Fibroblast of upper back skin (primary cell): ENCODE data around the gene TMEM14B.
"Not testable (repeated sequence)": the region's sequence is repeated elsewhere in the genome, so short reads cannot be mapped to it uniquely, and the experiment has no call there.

ENCODE experiments used
- DNase-seq: peaks from one replicate; pipeline ENCODE4 v3.0.0-alpha.2; 2013

The TMEM14B gene

DNA sequence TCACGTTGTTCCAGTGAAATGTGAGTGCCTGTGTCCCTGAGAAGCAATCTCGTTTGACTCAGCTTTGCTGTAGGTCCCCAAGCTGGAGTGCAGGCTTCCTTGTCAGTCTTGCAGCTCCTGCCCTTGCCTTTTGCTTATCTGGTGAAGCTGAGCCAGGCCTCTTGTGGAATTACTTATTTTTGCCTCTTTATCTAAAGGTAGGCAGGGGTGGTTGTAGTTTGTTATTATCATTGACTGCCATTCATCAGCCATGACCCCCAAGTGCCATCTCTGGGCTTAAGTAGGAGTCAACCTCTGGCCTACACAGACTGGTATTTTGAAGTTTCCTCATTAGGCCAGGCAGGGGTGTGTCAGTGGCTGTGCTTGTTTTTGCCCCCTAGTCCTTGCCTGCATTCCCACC, 2.1 kb downstream of the TMEM14B start:
- DNase-seq = no peak

DNA sequence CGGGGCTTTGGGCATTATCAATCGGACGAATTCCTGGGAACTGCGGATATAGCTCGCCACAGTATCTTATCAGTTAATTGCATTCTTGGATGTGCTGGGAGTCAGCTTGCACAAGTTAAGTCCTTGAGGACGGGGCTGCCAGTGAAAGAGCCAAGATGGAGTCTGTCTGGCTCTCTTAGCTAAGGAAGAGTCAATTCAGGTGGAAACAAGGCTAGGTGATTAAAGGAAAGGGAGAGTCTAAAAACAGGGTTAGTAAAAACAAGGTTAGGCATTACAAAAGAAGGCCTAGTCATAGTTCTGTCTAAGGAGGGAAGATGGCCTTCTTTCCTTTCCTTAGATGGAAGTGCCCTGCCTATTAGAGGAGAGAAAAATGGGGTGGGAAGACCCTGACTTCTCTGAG, 3.0 kb downstream of the TMEM14B start:
- not testable (repeated sequence) for DNase-seq

DNA sequence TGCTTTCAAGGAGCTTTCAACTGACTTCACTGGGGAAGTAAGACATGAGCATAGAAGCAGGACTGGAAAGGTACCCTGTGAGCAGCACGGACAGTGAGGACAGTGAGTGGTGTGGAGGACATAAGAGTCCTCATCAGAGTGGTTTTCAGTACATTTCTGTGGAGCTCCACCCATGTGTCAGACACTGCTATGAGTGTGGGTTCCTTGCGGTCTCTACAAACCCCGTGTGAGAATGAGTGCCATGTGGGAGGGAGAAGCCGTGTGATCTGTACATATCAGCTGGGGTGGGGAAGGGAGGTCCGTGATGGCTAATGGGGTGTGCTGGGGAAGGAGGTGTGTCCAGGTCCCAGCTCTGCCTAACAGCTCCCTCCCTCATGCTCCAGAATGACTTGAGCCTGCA, 4.2 kb downstream of the TMEM14B start:
- not testable (repeated sequence) for DNase-seq

DNA sequence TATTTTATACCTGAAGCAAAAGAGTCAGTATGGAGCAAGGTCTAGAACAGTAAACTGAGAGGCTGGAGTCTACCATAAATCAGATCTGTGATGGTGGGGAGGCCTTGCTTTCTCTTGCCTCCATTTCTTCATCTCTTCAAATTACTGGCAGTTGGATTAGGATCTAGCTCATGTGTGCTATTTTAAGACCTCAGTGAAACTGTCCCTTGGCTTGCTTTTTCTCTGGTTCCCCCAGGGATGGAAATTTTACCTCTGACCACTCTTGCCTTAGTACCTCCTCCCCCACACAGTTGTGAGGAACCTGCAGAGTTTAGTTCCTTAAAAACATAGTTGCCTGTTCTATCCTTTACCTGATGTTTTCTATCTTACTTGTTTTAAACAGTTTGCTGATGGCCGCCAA, 8.5 kb downstream of the TMEM14B start:
- no peak for DNase-seq

DNA sequence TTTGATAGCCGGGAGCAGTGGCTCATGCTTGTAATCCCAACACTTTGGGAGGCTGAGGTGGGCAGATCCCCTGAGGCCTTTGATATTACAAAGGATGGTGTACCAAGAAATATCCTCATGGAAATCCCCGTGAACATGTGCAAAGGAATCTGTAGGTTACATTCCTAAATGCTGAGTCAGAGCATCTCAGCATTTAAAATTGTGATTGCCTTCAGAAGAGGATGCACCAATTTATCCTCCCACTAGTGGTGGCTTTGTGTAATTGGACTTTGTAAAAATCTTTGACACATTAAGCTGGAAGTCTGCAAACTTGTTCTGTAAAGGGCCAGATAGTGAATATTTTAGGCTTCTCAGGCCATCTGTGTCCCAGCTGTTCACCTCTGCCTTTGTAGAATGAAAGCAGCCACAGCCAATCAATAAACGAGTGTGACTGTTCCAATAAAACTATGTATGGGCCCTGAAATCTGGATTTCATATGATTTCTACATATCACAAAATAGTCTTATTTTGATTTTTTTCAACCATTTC, 11.8 kb downstream of the TMEM14B start:
- DNase-seq = peak; percentile 95

DNA sequence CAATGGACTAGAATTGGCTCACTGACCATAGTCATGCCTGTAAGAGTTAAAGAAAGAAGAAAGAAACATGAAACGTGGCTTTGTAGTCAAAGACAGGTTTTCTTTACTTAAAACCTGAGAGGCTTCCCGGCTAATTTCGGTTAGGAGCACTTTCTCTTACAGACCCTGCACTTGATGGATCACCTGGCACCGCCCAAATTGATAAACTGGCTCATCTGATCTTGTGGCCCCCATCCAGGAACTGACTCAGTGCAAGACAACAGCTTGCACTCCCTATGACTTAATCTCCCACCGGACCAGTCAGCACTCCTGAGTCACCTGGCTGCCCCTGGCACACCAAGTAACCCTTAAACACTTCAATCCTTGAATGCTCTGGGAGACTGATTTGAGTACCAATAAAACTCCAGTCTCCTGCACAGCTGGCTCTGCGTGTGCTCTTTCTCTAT, 12.3 kb downstream of the TMEM14B start:
- DNase-seq = peak; percentile 72

DNA sequence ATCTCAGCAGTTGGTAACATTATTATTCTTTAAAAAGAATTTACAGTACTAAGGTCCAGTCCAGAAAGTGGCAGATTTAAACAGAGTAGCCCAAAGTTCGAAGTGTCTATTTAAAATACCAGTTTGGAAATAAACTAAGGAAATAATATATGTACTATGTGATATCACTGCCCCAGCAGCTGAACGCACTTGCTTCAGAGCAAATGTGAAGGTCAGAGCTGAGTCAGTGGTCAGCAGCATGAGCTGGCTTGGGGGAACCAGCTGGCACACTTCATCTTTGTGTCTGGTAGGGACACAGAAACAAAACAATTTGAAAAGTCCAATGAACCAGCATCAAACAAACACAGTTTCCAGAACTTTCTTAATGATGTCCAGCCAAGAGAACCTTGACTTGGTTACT, 15.4 kb downstream of the TMEM14B start:
- no peak for DNase-seq

DNA sequence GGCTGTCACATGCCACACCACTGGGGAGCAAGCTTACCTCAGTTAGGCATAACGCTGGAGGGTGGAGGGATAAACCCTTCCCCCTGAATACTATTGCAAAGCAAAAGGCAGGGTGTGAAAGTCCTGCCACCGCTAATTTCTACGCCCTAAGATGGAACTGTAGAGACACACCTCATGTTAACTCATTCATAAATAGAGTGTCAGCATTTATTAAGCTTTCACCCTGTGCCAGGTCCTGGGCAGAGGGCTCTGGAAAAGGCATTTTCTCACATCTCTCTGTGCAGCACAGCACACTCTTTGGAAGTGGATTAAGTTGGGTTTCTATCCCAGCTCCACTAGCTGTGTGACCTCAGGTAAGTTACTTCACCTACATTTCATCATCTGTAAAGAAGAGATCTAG, 21.8 kb downstream of the TMEM14B start:
- DNase-seq = no peak

DNA sequence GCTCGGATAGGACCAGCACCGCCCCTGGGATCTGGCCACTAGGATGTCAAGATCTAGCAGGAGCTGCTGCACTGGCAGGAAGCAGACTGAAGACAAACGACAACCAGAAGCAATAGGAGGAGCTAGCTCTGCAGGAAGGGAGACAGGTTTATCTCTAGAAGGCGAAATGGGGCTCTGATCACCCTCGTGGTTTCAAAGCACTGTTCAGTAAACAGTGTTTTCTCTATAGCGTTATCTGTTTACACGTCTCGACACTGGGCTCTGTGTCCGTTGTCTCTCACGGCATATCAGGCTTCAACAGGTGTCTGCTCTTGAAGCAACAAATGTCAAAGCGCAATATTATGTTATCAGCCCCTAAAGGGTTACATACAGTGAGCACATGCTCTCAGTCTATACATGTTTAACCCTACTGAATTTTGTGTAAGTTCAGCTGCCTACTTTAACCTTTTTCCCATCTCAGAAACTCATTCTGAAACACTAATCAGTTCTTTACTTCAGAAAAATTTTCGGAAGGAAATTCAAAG, 23.8 kb downstream of the TMEM14B start:
- no peak for DNase-seq

DNA sequence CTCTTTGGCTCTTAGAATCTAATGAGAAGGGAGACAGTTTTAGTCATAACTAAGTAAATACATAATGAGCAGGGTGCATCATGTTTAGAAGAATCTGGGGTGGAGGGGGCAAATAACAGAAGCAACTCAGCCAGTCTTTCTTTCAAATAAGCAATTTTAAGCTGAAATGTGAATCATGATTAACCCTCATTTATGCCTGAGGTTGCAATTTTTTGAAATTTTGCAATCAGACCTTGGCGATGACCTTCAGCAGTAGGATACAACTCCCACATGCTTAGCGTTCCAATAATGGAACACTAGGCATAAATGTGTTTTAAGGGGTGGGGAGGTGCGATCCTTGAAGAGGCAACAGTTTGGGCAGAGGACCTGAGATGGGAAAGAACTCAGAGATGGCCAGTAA, 30.6 kb downstream of the TMEM14B start:
- no peak for DNase-seq

DNA sequence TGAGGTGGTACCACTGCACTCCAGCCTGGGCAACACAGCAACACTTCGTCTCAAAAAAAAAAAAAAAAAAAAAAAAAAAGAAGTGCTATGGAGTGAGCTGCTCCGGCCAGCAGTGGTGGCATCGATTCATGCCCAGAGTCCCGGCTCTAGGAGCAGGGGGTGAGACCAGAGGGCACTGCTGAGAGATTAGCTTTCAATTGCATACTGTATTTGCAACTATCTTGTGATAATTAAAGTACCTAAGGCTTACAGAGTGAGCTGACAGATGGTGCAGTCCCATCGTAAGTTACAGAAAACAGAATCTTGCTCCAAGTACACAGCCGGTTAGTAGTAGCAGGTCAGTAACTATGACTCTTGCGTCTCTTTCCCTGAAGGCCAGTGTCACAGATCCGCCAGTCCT, 31.5 kb downstream of the TMEM14B start:
- no peak for DNase-seq

DNA sequence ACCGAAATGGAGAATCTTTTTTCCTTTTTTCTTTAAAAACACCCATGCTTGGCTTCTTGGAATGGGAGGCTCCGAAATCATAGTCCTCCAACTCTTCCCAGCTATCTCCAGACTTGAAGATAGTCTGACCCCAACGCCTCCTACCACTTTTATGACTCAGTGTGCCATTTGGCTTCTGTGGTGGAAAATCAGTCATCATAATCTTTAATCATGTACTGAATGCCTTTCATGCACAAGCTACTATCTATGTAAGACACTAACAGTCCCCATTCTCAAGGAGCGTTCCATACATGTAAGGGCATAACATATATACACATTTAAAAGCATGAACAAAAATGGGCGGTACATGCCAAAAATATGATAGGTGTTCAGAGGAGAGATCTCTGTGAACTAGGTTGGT, 44.1 kb downstream of the TMEM14B start:
- DNase-seq = no peak

DNA sequence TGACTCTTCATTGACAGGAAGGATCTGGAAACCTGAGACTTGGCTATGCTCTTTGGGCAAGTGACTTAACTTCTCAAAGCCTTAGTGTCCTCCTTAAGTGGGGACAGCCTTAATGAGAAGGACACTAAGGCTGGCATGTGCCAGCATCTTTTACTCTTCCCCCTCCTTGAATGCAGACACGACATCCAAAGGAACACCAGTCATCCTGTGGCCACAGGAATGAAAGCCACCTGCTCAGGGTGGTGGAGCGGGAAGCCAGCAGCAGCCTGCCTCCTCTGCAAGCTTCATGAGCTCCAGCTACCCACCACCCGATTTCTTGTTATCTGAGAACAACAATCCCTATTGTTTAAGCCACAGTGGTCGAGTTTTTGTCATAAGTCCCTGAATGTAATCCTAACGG, 44.5 kb downstream of the TMEM14B start:
- no peak for DNase-seq

DNA sequence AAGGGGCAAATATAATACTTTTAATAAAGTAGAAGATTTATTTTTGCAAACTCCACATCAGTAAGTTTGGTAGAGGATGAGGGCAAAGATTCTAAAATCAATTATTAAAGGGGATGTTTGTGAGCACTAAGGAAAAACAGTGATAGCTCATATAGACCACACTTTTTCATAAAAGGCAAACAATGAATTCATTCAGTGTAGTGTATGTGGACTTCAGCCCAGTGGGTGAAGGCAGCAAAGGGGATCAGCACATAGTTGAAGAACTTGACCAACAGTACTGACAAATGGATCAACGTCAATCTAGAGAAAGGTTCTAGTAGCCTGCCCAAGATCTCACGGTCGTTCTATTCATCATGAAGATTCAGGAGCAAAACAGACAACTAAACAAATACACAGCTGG, 45.4 kb downstream of the TMEM14B start:
- DNase-seq = no peak

DNA sequence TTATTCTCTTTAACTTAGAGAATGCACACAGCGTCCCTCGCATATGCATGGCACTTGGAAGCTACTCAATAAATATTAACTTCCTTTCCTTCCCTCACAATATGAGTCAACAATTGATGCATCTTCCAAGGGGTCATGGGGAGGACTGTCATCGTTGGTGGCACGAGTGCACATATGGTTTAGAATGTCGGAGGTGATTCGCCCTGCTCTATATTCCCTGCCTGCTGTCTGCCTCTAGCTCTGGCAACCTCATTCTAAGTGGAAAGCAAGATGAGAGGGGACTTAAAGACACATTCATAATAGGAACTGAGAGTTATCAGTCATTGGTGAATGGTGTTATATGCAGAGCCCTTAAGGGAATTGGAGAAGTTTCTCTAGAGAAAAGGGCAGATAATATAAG, 46.1 kb downstream of the TMEM14B start:
- DNase-seq = no peak

DNA sequence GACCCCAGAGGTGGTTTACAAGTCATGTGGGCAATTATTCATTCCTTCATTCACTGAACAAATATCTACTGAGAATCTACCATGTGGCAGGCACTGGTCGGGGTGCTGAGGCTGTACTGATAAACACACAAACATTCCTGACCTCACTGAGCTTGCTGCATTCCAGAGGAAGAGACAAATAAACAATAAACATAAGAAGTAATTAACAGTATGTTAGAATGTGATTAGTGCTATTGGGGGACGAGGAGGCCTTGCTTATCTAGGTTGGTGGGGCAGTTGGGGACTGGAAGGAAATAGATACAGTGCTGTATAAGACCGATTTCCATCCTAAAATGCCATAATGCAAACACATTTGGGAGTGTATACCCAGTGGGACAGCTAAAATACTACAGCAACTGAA, 46.6 kb downstream of the TMEM14B start:
- DNase-seq = no peak

DNA sequence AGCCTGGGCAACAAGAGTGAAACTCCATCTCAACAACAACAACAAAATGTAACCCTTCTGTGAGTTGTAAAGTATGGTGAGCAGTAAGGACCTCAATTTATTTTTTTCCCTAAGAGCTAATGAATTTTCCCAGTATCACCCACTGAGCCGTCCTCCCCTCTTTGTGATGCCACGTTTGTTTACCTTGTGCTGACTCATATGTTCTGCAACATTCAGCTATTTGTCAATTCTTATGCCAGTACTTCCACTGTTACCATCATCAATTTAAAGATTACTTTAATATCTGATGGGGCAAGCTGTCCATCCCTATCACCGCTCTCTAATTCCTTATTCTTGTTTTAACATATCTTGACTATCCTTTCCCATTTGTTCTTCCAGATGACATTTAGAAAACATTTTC, 53.2 kb downstream of the TMEM14B start:
- DNase-seq = no peak

DNA sequence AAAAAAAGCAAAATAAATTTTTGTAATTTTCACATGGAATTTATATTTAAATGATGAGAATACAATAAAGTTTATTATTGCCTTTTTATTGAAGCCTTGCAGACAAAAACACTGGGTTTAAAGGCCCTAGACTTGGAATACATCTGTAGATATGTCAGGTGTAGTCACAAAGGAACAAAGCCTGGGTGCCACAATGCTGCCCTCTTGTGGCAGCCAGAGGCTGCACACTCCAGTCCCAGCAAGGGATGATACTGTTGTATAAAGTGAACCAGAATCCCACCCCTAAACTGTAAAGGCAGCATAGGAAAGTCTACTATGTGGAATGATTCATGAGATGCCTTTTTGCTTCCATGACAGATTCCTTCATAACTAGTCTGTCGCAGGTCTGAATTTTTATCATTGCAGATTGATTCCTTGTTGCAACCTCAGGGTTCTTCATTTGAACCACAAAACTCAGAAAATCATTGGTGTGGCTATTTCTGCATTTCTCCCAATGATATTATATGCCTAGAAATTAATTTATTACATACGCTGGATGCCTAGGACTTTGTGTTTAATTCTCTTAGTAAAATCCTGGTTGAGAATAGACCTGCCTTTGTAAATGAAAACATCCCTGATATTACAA, 53.7 kb downstream of the TMEM14B start:
- DNase-seq = peak; percentile 57
